Measurements from ENCODE around the gene ARL10.

ARL10 gene

DNA sequence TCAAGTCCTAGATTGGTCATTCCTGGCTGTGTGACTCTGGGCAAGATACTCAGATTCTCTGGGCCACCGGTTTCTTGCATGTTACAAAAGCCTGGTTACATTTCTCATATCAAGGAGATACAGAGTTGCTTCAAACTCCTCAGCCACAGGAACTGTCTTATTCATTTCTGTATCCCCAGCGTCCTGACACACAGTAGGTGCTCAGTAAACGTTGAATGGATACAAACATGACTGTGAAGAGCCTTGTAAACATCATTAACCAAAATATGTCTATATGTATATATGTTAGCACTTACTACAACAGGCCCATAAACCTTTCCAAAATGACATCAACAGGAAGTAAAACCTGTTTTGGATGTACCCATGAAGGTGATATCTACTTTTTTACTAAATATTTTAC lies 49.4 kb downstream of the ARL10 start:
- no peaks in the 10 kb centered on the region for H3F3A ChIP-seq (ENCODE audit: insufficient read depth, low read length)
- no peaks in the 10 kb centered on the region for H3K27me3 ChIP-seq (replicated peaks; ENCODE audit: insufficient read depth, low read length)
- DNase-seq: no peak
- TF ChIP-seq EZH2 (optimal IDR thresholded peaks at IDR 0.05; ENCODE audit: low read depth, low read length) (no peak), EZH2phosphoT487 (IDR thresholded peaks at IDR 0.05; ENCODE audit: low read length) (no peak)
- TF ChIP-seq, protein P1, sequence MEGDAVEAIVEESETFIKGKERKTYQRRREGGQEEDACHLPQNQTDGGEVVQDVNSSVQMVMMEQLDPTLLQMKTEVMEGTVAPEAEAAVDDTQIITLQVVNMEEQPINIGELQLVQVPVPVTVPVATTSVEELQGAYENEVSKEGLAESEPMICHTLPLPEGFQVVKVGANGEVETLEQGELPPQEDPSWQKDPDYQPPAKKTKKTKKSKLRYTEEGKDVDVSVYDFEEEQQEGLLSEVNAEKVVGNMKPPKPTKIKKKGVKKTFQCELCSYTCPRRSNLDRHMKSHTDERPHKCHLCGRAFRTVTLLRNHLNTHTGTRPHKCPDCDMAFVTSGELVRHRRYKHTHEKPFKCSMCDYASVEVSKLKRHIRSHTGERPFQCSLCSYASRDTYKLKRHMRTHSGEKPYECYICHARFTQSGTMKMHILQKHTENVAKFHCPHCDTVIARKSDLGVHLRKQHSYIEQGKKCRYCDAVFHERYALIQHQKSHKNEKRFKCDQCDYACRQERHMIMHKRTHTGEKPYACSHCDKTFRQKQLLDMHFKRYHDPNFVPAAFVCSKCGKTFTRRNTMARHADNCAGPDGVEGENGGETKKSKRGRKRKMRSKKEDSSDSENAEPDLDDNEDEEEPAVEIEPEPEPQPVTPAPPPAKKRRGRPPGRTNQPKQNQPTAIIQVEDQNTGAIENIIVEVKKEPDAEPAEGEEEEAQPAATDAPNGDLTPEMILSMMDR (IDR thresholded peaks at IDR 0.05; ENCODE audit: low read length): no peak
- H3K4me1 ChIP-seq (ENCODE audit: low read length): peaks cover 18% of the 10 kb centered on the region
- H2AFZ ChIP-seq (ENCODE audit: low read length): no peak overlapping the region
- H3K9me2 ChIP-seq (replicated peaks; ENCODE audit: insufficient read depth, low read length): no peaks in the 10 kb centered on the region
- H3K4me3 ChIP-seq (ENCODE audit: low read length): no peak overlapping the region
- no peak overlapping the region for H3K27ac ChIP-seq (ENCODE audit: low read length)
- no peaks in the 10 kb centered on the region for H3K9me3 ChIP-seq (replicated peaks; ENCODE audit: insufficient read depth, low read length)
- no peaks in the 10 kb centered on the region; the same call in 1 of the 2 replicates for H3K36me3 ChIP-seq (replicated peaks; ENCODE audit: insufficient read depth, low read length)
- peak overlapping the region; percentile 85; the same call in 1 of the 2 replicates for H3K4me2 ChIP-seq (ENCODE audit: low read depth, low read length)
- H4K20me1 ChIP-seq (ENCODE audit: insufficient read depth, low read length): no peaks in the 10 kb centered on the region
- no peak overlapping the region for H3K9ac ChIP-seq (ENCODE audit: low read length)
- H3K79me2 ChIP-seq (ENCODE audit: low read length): peaks cover 47% of the 10 kb centered on the region

DNA sequence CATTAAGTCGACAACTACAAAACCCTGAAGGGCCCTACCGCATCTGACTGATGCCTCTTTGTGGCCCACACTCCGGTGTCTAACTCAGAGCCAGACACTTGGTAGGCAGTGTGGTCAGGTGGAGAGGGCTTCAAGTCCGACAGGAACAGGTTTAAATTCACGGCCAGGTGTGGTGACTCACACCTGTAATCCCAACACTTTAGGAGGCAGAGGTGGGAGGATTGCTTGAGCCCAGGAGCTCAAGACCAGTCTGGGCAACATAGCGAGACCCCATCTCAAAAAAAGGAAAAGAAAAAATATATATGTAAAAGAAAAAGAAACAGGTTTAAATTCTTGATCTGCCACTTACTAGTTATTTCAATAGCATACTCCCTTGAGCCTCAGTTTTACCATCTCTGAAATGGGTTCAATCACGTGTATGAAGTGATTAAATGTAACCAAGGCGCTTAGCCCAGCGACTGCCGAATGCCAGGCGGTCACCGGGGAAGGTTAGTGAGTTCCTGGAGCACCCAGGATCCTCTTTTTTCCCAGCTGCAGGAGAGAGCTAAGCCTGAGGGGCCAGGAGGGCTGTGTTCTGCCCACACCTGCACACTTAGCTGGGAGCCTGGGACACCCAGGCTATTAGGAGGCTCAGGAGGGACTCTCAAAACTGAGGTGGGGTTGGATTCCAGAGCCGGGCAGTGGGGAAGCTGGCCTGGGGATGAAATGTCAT lies 50.1 kb downstream of the ARL10 start:
- no peaks in the 10 kb centered on the region for H4K20me1 ChIP-seq (ENCODE audit: insufficient read depth, low read length)
- H3K9me2 ChIP-seq (replicated peaks; ENCODE audit: insufficient read depth, low read length): no peaks in the 10 kb centered on the region
- peaks cover 18% of the 10 kb centered on the region for H3K4me1 ChIP-seq (ENCODE audit: low read length)
- TF ChIP-seq EZH2 (optimal IDR thresholded peaks at IDR 0.05; ENCODE audit: low read depth, low read length) (no peak), EZH2phosphoT487 (IDR thresholded peaks at IDR 0.05; ENCODE audit: low read length) (no peak)
- TF ChIP-seq, protein P1 (IDR thresholded peaks at IDR 0.05; ENCODE audit: low read length): no peak
- no peaks in the 10 kb centered on the region for H3K27me3 ChIP-seq (replicated peaks; ENCODE audit: insufficient read depth, low read length)
- H3K27ac ChIP-seq (ENCODE audit: low read length): no peak overlapping the region
- H3K9ac ChIP-seq (ENCODE audit: low read length): peak overlapping the region; percentile 96
- H3K36me3 ChIP-seq (replicated peaks; ENCODE audit: insufficient read depth, low read length): no peaks in the 10 kb centered on the region
- DNase-seq: no peak
- H2AFZ ChIP-seq (ENCODE audit: low read length): peak overlapping the region; percentile 82; the same call in 1 of the 2 replicates
- H3F3A ChIP-seq (ENCODE audit: insufficient read depth, low read length): no peaks in the 10 kb centered on the region
- H3K9me3 ChIP-seq (replicated peaks; ENCODE audit: insufficient read depth, low read length): no peaks in the 10 kb centered on the region
- peak overlapping the region; percentile 97 for H3K4me3 ChIP-seq (ENCODE audit: low read length)
- H3K4me2 ChIP-seq (ENCODE audit: low read depth, low read length): peak overlapping the region; percentile 85
- peaks cover 46% of the 10 kb centered on the region for H3K79me2 ChIP-seq (ENCODE audit: low read length)

DNA sequence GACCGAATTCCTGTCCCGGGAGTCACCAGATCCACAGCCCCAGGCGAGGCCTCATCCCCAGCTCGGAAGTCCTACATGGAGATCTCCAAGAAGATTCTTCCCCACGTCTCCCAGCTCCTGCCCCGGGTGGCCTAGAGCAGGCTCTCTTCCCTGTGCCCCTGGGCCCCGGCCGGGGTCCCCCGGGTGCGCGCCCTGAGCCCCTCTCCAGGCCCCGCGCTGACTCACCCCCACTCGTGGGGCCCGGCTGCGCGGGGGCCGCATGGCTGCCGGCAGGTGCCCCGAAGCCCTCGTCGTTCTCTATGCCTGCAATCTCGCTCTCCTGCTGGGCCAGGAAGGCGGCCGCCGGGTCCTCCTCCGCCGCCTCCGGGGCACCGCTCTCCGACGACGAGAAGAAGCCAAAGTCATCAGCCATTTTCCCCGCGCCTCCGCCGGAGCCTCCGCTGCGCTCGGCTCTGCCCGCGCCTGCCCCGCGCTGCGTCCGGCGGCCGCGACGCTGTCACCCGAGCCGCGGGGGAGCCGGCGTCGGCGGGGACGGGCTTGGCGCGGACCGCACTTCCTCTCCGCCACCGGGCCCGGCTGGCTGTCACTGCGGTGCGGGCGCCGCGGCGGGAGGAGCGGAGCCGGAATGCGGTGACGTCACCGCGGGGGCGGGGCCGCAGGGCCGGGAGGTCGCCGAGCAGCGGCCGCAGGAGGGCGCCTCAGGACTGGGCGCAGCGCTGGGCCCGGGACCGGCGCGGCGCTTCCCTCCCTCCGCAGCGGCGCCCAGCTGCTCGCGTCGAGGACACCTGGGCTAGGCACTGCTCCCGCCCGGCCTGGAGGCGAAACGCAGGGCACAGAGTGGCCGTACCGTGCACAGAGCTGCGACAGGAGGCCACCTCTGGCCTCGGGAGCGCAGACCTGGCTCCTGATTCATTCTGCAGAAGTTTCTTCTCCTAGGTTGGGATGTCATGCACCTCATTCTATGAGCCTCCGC lies 51.0 kb downstream of the ARL10 start, which contains the start of gene CLTB:
Gene CLTB (minus strand): TSS at position 588 of the 973 bp plus-strand sequence. CDS start 176 bp downstream, at position 412.
- DNase-seq: peak; percentile 92
- TF ChIP-seq EZH2phosphoT487 (IDR thresholded peaks at IDR 0.05; ENCODE audit: low read length): no peak
- no peak for TF ChIP-seq EZH2 (optimal IDR thresholded peaks at IDR 0.05; ENCODE audit: low read depth, low read length)
- TF ChIP-seq, protein P1 (IDR thresholded peaks at IDR 0.05; ENCODE audit: low read length): peak; percentile 47
- Histone ChIP-seq H3K4me1 (ENCODE audit: low read length) (peaks cover 10% of the 10 kb centered on the region), H4K20me1 (ENCODE audit: insufficient read depth, low read length) (no peaks in the 10 kb centered on the region), H3K27ac (ENCODE audit: low read length) (peak within 1 kb of the TSS; percentile 42; the same call in 1 of the 2 replicates), H2AFZ (ENCODE audit: low read length) (peak within 1 kb of the TSS; percentile 82), H3K36me3 (replicated peaks; ENCODE audit: insufficient read depth, low read length) (no peaks in the 10 kb centered on the region), H3K4me2 (ENCODE audit: low read depth, low read length) (peak within 1 kb of the TSS; percentile 85), H3K4me3 (ENCODE audit: low read length) (peak within 1 kb of the TSS; percentile 97), H3K9me2 (replicated peaks; ENCODE audit: insufficient read depth, low read length) (no peaks in the 10 kb centered on the region), H3K27me3 (replicated peaks; ENCODE audit: insufficient read depth, low read length) (no peaks in the 10 kb centered on the region), H3K79me2 (ENCODE audit: low read length) (peaks cover 41% of the 10 kb centered on the region), H3F3A (ENCODE audit: insufficient read depth, low read length) (no peaks in the 10 kb centered on the region), H3K9ac (ENCODE audit: low read length) (peak within 1 kb of the TSS; percentile 96), H3K9me3 (replicated peaks; ENCODE audit: insufficient read depth, low read length) (no peaks in the 10 kb centered on the region)

All from MM.1S (cell line).